Nucleus accumbens (tissue), 56 donors: ENCODE results near the gene CASP9.
"Not testable (repeated sequence)": the region's sequence is repeated elsewhere in the genome, so short reads cannot be mapped to it uniquely, and the experiment has no call there.

Experiments
- DNase-seq, 56 donors: peaks; one replicate each; lab custom pipeline; 2025; lab: John Stamatoyannopoulos, UW

The CASP9 gene

GRCh38 chr1:15506831-15507230 lies 17.2 kb downstream of the CASP9 start:
- DNase-seq: no peak

DNA sequence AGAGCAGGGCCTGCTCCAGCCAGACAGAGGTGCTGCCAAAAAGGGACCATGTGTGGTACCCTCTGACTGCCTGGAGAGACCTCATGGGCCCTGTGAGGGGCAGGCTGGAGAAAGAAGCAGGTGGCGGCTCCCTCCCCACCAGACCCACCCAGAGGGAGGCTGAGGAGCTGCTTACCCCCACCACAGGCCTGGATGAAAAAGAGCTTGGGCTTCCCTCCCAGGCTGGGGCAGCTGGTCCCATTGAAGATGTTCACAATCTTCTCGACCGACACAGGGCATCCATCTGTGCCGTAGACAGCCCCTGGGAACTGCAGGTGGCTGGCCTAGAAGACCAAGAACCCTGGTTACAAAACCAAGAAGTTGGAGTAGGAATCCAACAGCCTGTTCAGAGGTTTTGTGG lies 19.6 kb downstream of the CASP9 start:
- no peak for DNase-seq

DNA sequence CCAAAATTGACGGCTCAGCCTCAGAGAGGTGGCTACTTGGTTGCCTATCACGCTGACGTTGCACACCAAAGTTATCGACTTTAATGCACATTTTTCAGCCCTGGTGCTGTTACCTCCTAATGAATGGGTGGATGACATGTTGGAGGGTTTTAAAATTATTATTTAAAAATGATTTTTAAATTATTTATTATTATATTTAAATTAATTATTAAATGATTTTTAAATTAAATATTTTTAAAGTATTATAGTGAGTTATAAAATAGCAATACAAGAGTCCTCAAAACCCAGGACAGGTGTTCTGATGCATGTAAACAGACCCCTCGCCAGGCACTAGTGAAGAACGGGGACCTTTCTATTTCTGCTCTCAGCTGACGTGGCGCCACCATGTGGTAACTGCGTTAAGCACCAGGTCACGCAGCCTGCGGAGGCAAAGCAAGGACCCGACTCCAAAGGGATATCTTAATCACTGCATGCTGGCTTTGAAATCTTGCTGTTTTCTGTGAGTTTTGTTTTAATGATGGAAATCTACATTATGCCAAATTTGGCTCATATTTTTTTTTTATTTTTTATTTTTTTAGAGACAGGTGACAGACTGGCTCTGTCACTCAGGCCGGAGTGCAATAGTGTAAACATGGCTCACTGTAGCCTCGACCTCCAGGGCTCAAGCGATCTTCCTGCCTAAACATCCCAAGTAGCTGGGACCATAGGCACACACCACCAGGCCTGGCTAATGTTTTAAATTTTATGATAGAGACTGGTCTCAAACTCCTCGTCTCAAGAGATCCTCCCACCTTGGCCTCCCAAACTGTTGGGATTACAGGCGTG lies 22.6 kb downstream of the CASP9 start:
- DNase-seq: peak in 11 of 56 donors; percentile 1 to 39 (median 10)

DNA sequence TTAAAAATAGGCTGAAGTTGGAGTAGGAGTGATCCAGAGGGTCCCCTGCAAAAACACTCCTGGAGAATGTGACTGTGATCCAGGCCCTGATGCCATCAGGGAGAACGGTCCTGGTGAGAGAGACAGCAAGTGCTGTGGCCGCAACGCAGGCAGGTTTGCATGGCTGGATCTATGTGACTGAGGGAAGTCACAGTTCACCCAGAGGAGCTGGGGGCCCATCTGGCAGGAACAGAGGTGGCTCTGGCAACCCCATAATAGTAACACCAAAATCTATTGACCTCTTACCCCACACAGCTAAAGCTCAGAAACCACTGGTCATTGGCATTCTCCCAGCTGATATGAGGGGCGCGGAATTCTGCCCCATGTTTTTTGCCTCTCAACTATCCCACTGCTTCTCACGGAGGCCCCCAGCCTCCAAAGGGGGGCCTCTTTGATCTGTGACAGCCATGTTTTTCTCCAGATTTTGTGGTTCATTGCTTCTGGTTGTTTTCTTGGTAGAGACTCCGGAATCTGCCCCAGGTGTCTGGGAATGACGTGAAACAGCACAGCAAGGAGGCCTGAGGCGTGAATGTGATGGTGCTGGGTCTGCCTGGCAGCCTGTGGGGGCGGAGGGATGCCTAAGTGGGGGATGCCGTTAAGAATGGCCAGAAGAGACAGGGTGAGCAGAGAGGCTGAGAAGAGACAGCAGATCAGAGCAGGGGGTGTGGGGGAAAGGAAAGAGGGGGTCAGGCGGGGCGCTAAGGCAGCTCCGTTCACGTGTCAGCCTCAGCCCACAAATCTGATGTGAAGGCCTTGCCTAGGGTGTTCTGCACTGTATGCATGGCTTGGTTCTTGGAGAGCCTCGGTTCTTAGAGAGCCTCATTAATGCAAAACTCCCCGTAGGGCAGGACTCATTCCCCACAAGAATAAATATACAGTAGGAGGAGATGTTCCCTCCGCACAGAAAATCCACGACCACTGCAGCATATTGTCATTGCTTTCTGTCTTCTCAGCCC lies 23.5 kb downstream of the CASP9 start:
- DNase-seq: no peak

DNA sequence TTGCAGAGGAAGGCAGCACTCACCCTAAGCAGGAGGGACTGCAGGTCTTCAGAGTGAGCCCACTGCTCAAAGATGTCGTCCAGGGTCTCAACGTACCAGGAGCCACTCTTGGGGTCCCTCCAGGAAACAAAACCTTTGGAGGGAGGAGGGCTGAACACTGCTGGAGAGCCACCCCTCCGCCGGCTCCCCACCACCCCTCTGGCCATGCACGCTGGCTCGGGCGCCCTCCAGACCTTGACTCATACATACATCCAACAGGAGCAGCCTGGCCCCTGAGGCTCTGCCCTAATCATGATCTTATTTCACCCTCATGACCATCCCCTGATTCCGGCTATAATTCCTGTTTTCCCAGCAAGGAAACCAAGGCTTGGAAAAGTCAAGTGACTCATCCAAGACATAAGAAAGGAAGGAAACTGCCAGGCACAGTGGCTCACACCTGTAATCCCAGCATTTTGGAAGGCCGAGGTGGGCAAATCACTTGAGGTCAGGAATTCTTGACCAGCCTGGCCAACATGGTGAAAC lies 30.1 kb downstream of the CASP9 start:
- DNase-seq: no peak

- no peak for DNase-seq
Observed at GRCh38 chr1:15492596-15492995, 31.4 kb downstream of the CASP9 start.

DNA sequence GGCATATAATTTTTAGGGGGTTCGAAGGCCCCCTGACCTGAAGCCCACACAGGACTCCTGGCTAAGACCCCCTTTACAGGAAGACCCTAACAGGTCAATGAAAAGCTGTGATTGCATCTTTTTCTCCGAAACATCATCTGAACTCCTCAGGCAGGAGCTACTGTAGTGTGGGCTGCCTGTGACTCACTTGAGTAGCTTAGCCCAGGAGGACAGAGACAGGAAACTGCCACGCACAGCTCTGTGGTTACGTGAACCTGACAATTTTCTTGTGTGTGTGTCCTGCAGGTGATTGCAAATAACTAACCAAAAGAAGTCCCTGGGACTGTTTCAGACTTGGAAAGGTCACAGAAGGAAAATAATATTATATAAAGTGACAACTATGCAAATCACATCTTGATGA lies 33.0 kb downstream of the CASP9 start:
- DNase-seq: peak in 8 of 56 donors; percentile 2 to 36 (median 6)

DNA sequence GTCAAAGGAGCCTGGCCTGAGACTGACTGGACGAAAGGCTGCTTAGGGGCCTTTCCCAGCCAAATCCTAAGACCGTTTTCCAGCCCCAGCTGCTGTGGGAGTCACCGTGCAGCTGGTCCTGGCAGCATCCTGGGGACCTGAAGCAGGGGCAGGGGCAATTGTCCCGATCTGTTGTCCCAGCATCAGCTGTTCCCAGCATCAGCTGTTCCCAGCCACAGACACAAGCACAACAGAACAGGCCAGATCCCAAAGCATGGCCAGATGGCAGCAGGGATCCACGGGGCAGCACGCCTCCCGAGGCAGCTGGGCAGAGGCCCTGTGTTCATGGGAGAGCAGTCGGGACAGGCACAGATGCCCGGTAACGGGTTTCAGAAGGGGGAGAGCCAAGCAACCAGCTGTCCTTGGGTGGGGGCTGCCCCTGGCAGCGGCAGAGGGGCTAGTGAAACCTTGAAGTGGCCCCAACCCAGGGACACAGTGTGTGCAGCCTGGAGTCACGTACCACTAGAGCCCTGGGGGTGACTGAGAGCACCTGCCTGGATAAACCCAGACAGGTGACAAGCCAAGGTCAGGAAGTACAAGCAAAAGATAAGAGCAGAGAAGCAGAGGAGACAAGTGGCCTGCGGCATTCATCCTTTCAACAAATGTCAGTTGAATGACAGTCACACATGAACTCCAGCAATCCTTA lies 34.8 kb downstream of the CASP9 start:
- peak in 32 of 56 donors; percentile 4 to 62 (median 26) for DNase-seq

GRCh38 chr1:15488371-15488770 lies 35.6 kb downstream of the CASP9 start:
- no peak for DNase-seq

DNA sequence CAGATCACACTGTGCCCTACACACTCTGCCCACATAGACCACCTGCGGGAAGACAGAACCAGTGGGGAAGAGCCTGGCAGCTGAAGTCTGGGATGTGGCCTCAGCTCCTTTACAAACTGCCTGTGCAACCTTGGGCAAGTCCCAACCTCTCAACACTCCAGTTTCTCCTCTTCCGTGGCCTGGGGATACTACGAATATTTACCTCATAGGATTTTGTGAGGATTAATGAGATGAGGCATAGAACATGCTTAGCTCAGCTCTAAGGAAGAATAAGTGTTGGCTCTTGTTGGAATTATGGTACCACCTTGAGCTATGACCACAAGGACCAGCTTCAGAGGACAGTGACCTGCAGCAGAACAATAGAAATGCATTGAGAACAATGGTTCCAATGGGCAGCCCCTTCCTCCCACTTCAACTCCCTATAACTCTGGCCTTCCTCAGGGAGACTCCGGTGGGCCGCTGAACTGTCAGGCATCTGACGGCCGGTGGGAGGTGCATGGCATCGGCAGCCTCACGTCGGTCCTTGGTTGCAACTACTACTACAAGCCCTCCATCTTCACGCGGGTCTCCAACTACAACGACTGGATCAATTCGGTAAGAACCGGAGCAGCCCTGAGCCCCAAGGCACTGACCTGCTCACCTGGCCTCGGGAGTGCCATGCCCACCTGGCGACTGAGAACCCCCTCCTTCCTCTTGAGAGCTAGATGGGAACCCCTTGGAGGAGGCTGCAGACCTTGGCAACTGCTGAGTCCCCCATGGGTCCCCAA lies 37.0 kb downstream of the CASP9 start:
- not testable (repeated sequence) for DNase-seq

DNA sequence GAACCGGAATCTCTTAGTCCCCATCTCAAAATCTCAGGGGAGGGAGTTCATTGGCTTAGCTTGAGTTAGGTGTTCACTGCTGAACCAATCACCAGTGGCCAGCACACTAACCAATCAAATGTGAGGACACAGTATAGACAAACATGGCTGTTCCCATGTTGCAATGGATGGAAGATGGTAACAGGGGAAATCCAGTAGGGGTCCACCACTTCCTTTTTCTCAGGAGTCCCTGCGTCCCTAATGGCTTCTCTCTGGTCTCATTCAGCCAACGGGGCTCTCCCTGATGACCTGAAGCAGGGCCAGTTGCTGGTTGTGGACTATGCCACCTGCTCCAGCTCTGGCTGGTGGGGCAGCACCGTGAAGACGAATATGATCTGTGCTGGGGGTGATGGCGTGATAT lies 38.4 kb downstream of the CASP9 start:
- DNase-seq: no peak

DNA sequence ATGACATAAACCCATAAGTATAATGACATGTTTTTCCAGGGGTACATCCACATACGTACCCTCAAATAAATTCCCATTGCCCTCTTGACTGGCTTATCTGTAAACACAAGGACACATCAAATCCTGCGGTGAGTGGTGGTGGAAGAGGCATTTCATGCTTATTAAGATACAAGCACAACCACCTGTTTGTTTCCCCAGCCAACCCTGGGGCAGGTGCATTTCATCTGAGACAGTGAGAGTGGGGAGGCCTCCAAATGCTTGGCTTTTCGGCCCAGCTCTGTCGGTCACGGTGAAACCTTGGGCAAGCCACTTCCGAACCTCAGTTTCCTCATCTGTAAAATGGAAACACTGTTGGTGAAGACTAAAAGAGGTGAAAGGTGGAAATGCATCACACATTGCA lies 39.6 kb downstream of the CASP9 start:
- not testable (repeated sequence) for DNase-seq

- no peak for DNase-seq
Observed at GRCh38 chr1:15483971-15484370, 40.0 kb downstream of the CASP9 start.

DNA sequence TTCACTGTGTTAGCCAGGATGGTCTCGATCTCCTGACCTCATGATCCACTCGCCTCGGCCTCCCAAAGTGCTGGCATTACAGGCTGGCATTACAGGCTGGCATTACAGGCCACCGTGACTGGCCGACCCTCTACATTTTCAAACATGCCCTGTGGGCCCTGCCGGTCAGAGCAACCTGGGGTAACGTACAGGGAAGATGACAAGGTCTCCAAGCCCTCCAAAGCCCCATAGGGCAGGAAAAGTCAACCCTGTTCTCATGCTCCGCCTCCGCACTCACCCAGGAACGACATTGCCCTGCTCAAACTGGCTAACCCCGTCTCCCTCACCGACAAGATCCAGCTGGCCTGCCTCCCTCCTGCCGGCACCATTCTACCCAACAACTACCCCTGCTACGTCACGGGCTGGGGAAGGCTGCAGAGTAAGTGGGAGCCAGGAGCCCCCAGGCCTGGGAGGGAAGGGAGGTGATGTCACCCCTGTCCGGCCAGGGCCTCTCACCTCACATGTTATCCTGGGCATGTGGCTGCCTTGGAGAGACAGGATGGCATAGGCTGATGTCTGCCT lies 41.0 kb downstream of the CASP9 start:
- not testable (repeated sequence) for DNase-seq

DNA sequence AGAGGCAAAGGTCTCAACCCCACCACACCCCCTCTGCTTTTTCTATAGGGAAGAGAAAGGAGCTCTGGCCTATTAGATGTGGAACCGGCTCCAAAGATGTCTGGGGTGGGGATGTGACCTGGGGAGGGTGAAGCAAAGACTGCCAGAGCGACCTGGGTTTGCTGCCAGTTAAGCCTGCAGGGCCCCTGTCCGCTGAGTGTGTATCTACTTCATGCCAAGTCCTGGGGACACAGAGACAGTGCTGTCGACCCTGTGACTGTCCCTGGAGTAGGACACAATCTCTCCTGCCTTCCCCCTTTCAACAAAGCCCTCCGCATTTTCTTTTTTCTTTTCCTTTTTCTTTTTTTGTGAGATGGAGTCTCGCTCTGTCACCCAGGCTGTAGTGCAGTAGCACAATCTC lies 41.6 kb downstream of the CASP9 start:
- DNase-seq: not testable (repeated sequence)

- DNase-seq: no peak
Observed at GRCh38 chr1:15479654-15480347, 44.2 kb downstream of the CASP9 start.

DNA sequence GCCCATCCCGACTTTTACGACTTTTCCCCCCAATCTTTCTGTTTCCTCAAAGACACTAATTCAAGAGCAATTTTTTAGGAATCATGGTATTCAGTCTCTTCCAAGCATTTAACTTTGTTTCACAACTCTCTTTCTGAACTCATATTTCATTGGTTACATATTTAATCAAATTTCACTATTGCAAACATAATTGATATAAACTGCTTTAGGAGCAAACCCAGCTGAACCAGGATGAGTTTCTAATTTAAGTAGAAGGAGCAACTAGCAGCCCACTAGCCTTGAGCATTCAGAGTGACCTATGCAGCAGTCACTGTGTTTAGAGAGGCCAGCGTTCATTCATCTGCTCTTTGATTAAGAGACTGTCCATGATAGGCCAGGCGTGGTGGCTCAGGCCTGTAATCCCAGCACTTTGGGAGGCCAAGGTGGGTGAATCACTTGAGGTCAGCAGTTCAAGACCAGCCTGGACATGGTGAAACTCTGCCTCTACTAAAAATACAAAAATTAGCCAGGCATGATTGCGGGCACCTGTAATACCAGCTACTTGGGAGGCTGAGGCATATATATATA lies 46.3 kb downstream of the CASP9 start:
- no peak for DNase-seq

GRCh38 chr1:15476927-15477326 lies 47.1 kb downstream of the CASP9 start:
- no peak for DNase-seq
